ENCODE measurements around the gene UBXN4.

The UBXN4 gene

GRCh38 chr2:135815269-135815668, 73.6 kb downstream of the UBXN4 start:
- no peak for DNase-seq

- DNase-seq: no peak
Observed at GRCh38 chr2:135817466-135817865, 75.8 kb downstream of the UBXN4 start.

GRCh38 chr2:135817951-135818350, 76.3 kb downstream of the UBXN4 start:
- DNase-seq: no peak

- peak; percentile 45 for DNase-seq
Observed at GRCh38 chr2:135818937-135819610, 77.4 kb downstream of the UBXN4 start.

- peak; percentile 72 for DNase-seq
Observed at GRCh38 chr2:135820003-135820618, 78.5 kb downstream of the UBXN4 start.

GRCh38 chr2:135821190-135821589, 79.5 kb downstream of the UBXN4 start:
- DNase-seq: no peak

- DNase-seq: no peak
Observed at GRCh38 chr2:135822855-135823254, 81.2 kb downstream of the UBXN4 start.

GRCh38 chr2:135825131-135825530, 83.5 kb downstream of the UBXN4 start:
- no peak for DNase-seq

- no peak for DNase-seq
Observed at GRCh38 chr2:135825550-135826176, 84.0 kb downstream of the UBXN4 start.

GRCh38 chr2:135826544-135826943, 84.9 kb downstream of the UBXN4 start:
- DNase-seq: no peak

- DNase-seq: no peak
Observed at GRCh38 chr2:135829378-135830135, 87.9 kb downstream of the UBXN4 start.

- DNase-seq: no peak
Observed at GRCh38 chr2:135831180-135831812, 89.6 kb downstream of the UBXN4 start.

GRCh38 chr2:135832891-135833290, 91.2 kb downstream of the UBXN4 start:
- no peak for DNase-seq

Data from fibroblast of skin of right quadriceps (primary cell).